GM12878 (cell line): ENCODE measurements around the gene NKAIN4.

Source experiments
- RFX5 ChIP-seq: IDR thresholded peaks from 2 replicates; pipeline ENCODE4 v1.6.1; 2011; ENCODE audit warnings: low read depth, low read length, improper control_type of control experiment
- TCF12 ChIP-seq: IDR thresholded peaks from 2 replicates; pipeline ENCODE4 v1.6.1; 2011; ENCODE audit warnings: low read depth, mild to moderate bottlenecking, low read length
- USF2 ChIP-seq: IDR thresholded peaks from 2 replicates; pipeline ENCODE4 v1.6.1; 2011; ENCODE audit warnings: low read depth, low read length, improper control_type of control experiment, borderline replicate concordance
- TF ChIP-seq, protein P1 (sequence below), 3 experiments: IDR thresholded peaks in 2 of 3; conservative IDR thresholded peaks in 1 of 3; 2 replicates each; pipeline ENCODE4 v1.5.1; 2011; ENCODE audit warnings: low read depth in 3 of 3, low read length in 3 of 3, mild to moderate bottlenecking in 3 of 3, control low read depth in 2 of 3, moderate library complexity in 2 of 3, inconsistent platforms in 1 of 3, mixed read lengths in 1 of 3; ENCODE audit not compliant: control insufficient read depth in 2 of 3, insufficient read depth in 1 of 3; ENCODE audit errors: extremely low read depth in 1 of 3
- TF ChIP-seq, protein P2 (sequence below): IDR thresholded peaks from 2 replicates; pipeline ENCODE4 v1.6.1; 2011; ENCODE audit warnings: mild to moderate bottlenecking, low read depth, low read length, moderate library complexity; ENCODE audit not compliant: insufficient replicate concordance

DNA sequence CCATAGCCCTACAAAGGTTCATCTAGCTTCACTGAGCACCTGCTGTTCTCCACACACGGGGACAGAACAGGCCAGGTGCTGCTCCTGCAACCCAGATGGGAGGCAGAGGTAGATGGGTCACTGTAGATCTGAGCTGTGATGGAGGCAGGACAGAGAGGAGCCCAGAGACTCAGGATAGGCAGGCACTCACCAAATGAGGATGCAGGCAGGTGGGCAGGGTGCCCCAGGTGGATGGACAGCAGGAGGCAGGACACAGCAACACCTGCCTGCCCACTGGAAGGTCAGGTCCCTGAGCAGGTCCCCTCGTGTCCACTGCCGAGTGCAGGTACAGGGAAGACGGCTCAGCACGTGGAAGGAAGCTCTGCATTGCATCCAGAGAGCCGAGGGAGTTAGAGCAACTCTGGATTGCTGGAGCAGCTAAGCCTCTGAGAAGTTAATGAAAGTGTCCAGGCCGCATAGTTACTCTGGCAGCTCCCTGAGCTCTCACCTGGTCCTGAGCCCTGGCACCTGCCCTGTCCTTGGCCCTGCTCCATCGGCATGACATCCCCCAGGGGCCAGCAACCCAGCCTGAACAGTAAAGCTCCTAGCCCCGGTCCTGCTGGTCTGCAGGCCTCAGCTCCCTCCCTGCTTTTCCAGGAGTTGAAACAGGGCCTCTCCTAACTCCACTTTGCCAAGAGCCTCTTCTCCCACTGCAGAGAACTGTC is 33.4 kb downstream of the NKAIN4 start:
- TF ChIP-seq, protein P1, sequence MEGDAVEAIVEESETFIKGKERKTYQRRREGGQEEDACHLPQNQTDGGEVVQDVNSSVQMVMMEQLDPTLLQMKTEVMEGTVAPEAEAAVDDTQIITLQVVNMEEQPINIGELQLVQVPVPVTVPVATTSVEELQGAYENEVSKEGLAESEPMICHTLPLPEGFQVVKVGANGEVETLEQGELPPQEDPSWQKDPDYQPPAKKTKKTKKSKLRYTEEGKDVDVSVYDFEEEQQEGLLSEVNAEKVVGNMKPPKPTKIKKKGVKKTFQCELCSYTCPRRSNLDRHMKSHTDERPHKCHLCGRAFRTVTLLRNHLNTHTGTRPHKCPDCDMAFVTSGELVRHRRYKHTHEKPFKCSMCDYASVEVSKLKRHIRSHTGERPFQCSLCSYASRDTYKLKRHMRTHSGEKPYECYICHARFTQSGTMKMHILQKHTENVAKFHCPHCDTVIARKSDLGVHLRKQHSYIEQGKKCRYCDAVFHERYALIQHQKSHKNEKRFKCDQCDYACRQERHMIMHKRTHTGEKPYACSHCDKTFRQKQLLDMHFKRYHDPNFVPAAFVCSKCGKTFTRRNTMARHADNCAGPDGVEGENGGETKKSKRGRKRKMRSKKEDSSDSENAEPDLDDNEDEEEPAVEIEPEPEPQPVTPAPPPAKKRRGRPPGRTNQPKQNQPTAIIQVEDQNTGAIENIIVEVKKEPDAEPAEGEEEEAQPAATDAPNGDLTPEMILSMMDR (IDR thresholded peaks at IDR 0.05 in 2 of 3, conservative IDR thresholded peaks at IDR 0.05 in 1 of 3; ENCODE audit: control insufficient read depth in 2 of 3, extremely low read depth in 1 of 3, insufficient read depth in 1 of 3, low read depth in 3 of 3, low read length in 3 of 3): no peak
- no peak for TF ChIP-seq USF2
- TF ChIP-seq TCF12: no peak
- TF ChIP-seq, protein P2, sequence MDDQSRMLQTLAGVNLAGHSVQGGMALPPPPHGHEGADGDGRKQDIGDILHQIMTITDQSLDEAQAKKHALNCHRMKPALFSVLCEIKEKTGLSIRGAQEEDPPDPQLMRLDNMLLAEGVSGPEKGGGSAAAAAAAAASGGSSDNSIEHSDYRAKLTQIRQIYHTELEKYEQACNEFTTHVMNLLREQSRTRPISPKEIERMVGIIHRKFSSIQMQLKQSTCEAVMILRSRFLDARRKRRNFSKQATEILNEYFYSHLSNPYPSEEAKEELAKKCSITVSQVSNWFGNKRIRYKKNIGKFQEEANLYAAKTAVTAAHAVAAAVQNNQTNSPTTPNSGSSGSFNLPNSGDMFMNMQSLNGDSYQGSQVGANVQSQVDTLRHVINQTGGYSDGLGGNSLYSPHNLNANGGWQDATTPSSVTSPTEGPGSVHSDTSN: no peak
- no peak for TF ChIP-seq RFX5
